Stimulated activated effector memory CD8-positive, alpha-beta T cell treated with anti-CD3 and anti-CD28 coated beads, Interleukin-12 subunit alpha, Interleukin-12 subunit beta, amount 100 ng/mL, for 72 hours (primary cell): ENCODE measurements around the gene TTC34.
A peak's percentile ranks its signal among the peaks of the same experiment; 100 is the strongest.

ENCODE experiments used
- ATAC-seq: fragments of 150-1000 bp; cut with Tn5 transposase; 2 replicates; pipeline ENCODE4 v1.10.0; 2021
- DNase-seq, 2 donors: peaks; one replicate each; pipeline ENCODE4 v3.0.0; 2021 to 2022; ENCODE audit warnings: low spot score in 2 of 2
- H3K27ac Mint-ChIP-seq: one replicate; pipeline ENCODE4 v1.8.0; 2022; ENCODE audit warnings: mild to moderate bottlenecking, mixed read lengths
- H3K36me3 Mint-ChIP-seq: one replicate; pipeline ENCODE4 v1.8.0; 2022; ENCODE audit warnings: mild to moderate bottlenecking, mixed read lengths
- H3K4me1 Mint-ChIP-seq: one replicate; pipeline ENCODE4 v1.8.0; 2022; ENCODE audit warnings: mixed read lengths
- H3K4me3 Mint-ChIP-seq: one replicate; pipeline ENCODE4 v1.8.0; 2022; ENCODE audit warnings: mild to moderate bottlenecking, mixed read lengths
- H3K9me3 Mint-ChIP-seq: one replicate; pipeline ENCODE4 v1.8.0; 2022; ENCODE audit warnings: mixed read lengths

Gene TTC34

GRCh38 chr1:2604844-2605508, 196.5 kb downstream of the TTC34 start:
- H3K4me3 Mint-ChIP-seq, result no peak overlapping the region
- no peak overlapping the region for H3K27ac Mint-ChIP-seq
- H3K9me3 Mint-ChIP-seq, result no peaks in the 10 kb centered on the region
- H3K36me3 Mint-ChIP-seq, result no peaks in the 10 kb centered on the region
- ATAC-seq (no peak), DNase-seq (no peak)
- H3K4me1 Mint-ChIP-seq, result peaks cover 7% of the 10 kb centered on the region

GRCh38 chr1:2604156-2604843, 197.2 kb downstream of the TTC34 start:
- ATAC-seq, result no peak
- no peak overlapping the region for H3K4me3 Mint-ChIP-seq
- H3K27ac Mint-ChIP-seq, result no peak overlapping the region
- no peaks in the 10 kb centered on the region for H3K9me3 Mint-ChIP-seq
- no peaks in the 10 kb centered on the region for H3K36me3 Mint-ChIP-seq
- no peak for DNase-seq
- peaks cover 7% of the 10 kb centered on the region for H3K4me1 Mint-ChIP-seq

GRCh38 chr1:2603521-2604155, 197.9 kb downstream of the TTC34 start:
- H3K27ac Mint-ChIP-seq, result no peak overlapping the region

GRCh38 chr1:2602866-2603520, 198.5 kb downstream of the TTC34 start:
- ATAC-seq (no peak), DNase-seq (no peak)
- H3K4me3 Mint-ChIP-seq, result no peak overlapping the region
- H3K36me3 Mint-ChIP-seq, result no peaks in the 10 kb centered on the region
- H3K4me1 Mint-ChIP-seq, result peaks cover 7% of the 10 kb centered on the region
- H3K9me3 Mint-ChIP-seq, result no peaks in the 10 kb centered on the region
- peak overlapping the region; percentile 79 for H3K27ac Mint-ChIP-seq

More at GRCh38 chr1:2603521-2604155, 197.9 kb downstream of the TTC34 start:
- ATAC-seq (no peak), DNase-seq (no peak)
- Mint-ChIP-seq H3K4me1 (peaks cover 7% of the 10 kb centered on the region), H3K9me3 (no peaks in the 10 kb centered on the region), H3K4me3 (no peak overlapping the region), H3K36me3 (no peaks in the 10 kb centered on the region)

- peak overlapping the region; percentile 79 for H3K27ac Mint-ChIP-seq
- no peaks in the 10 kb centered on the region for H3K9me3 Mint-ChIP-seq
- ATAC-seq (no peak), DNase-seq (no peak)
- H3K4me1 Mint-ChIP-seq, result peaks cover 10% of the 10 kb centered on the region
- no peaks in the 10 kb centered on the region for H3K36me3 Mint-ChIP-seq
- no peak overlapping the region for H3K4me3 Mint-ChIP-seq
Measured at GRCh38 chr1:2602311-2602835, 199.1 kb downstream of the TTC34 start.

- ATAC-seq, result no peak
- H3K27ac Mint-ChIP-seq, result no peak overlapping the region
- no peak for DNase-seq
- H3K36me3 Mint-ChIP-seq, result no peaks in the 10 kb centered on the region
- no peaks in the 10 kb centered on the region for H3K9me3 Mint-ChIP-seq
- no peak overlapping the region for H3K4me3 Mint-ChIP-seq
- peaks cover 14% of the 10 kb centered on the region for H3K4me1 Mint-ChIP-seq
Measured at GRCh38 chr1:2601721-2602303, 199.7 kb downstream of the TTC34 start.

GRCh38 chr1:2598329-2598931, 203.1 kb downstream of the TTC34 start:
- Mint-ChIP-seq H3K4me3 (no peak overlapping the region), H3K4me1 (peaks cover 14% of the 10 kb centered on the region), H3K36me3 (no peaks in the 10 kb centered on the region), H3K9me3 (no peaks in the 10 kb centered on the region), H3K27ac (no peak overlapping the region)
- DNase-seq (no peak), ATAC-seq (no peak)

- Mint-ChIP-seq H3K9me3 (no peaks in the 10 kb centered on the region), H3K27ac (peak overlapping the region; percentile 3), H3K4me1 (peaks cover 12% of the 10 kb centered on the region), H3K36me3 (no peaks in the 10 kb centered on the region), H3K4me3 (no peak overlapping the region)
- no peak for ATAC-seq
- DNase-seq, result no peak
Measured at GRCh38 chr1:2597441-2598328, 203.8 kb downstream of the TTC34 start.

- no peak for DNase-seq
- H3K36me3 Mint-ChIP-seq, result no peaks in the 10 kb centered on the region
- no peak for ATAC-seq
- no peak overlapping the region for H3K4me3 Mint-ChIP-seq
- H3K9me3 Mint-ChIP-seq, result no peaks in the 10 kb centered on the region
- H3K4me1 Mint-ChIP-seq, result peaks cover 7% of the 10 kb centered on the region
- H3K27ac Mint-ChIP-seq, result no peak overlapping the region
Measured at GRCh38 chr1:2596530-2597333, 204.8 kb downstream of the TTC34 start.

- H3K9me3 Mint-ChIP-seq, result no peaks in the 10 kb centered on the region
- DNase-seq (no peak), ATAC-seq (peak; percentile 11)
- no peaks in the 10 kb centered on the region for H3K36me3 Mint-ChIP-seq
- no peak overlapping the region for H3K4me3 Mint-ChIP-seq
- peaks cover 7% of the 10 kb centered on the region for H3K4me1 Mint-ChIP-seq
- H3K27ac Mint-ChIP-seq, result no peak overlapping the region
Measured at GRCh38 chr1:2595812-2596529, 205.5 kb downstream of the TTC34 start.

- Mint-ChIP-seq H3K27ac (no peak overlapping the region), H3K4me1 (peaks cover 7% of the 10 kb centered on the region), H3K36me3 (no peaks in the 10 kb centered on the region), H3K4me3 (no peak overlapping the region), H3K9me3 (no peaks in the 10 kb centered on the region)
- DNase-seq, result no peak
- ATAC-seq, result no peak
Measured at GRCh38 chr1:2595261-2595811, 206.2 kb downstream of the TTC34 start.

- Mint-ChIP-seq H3K27ac (no peak overlapping the region), H3K36me3 (no peaks in the 10 kb centered on the region), H3K4me1 (peaks cover 7% of the 10 kb centered on the region), H3K4me3 (no peak overlapping the region), H3K9me3 (no peaks in the 10 kb centered on the region)
- DNase-seq (no peak), ATAC-seq (no peak)
Measured at GRCh38 chr1:2594641-2595131, 206.8 kb downstream of the TTC34 start.
